GM19099 (cell line): ENCODE data around the gene VSIG4.

ENCODE experiments used
- POLR2A ChIP-seq: IDR thresholded peaks from 3 replicates; pipeline ENCODE4 v1.6.1; 2011; ENCODE audit warnings: low read depth; ENCODE audit not compliant: insufficient read length; ENCODE audit errors: extremely low read depth

Gene VSIG4

GRCh38 chrX:66004928-66005829, 34.7 kb downstream of the VSIG4 start:
- no peak for TF ChIP-seq POLR2A

DNA sequence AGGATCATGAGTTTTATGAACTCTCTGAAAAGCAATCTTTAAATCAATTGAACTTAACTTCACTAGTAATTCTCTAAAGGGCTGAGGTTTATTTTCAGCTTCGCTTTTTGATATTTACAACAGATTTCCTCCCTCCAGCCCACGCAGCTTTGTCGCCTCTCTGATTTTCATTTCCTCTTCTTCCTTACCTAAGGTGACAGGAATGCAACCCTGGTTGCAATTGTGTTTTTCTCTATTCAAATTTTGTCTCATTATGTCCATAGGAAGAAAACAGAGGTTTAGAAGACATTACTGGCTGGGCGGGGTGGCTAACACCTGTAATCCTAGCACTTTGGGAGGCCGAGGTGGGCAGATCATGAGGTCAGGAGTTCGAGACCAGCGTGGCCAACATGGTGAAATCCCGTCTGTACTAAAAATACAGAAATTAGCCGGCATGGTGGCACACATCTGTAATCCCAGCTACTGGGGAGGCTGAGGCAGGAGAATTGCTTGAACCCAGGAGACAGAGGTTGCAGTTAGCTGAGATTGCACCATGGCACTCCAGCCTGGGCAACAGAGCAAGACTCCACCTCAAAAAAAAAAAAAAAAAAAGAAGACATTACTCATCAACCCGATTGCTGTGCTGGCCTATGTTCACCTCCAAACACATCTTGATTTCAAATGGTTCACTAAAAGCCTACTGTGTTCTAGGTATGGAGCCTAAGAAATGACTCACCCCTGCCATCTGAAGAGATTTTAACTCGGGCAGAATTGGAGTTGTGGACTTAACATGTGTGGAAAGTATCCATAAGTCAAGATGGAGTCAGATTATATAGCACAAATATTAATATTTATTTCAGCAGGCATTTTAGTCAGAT, 36.8 kb downstream of the VSIG4 start:
- no peak for TF ChIP-seq POLR2A

- no peak for TF ChIP-seq POLR2A
Measured at GRCh38 chrX:66001596-66001995, 38.3 kb downstream of the VSIG4 start.

- TF ChIP-seq POLR2A = no peak
Measured at GRCh38 chrX:66000628-66001272, 39.1 kb downstream of the VSIG4 start.

DNA sequence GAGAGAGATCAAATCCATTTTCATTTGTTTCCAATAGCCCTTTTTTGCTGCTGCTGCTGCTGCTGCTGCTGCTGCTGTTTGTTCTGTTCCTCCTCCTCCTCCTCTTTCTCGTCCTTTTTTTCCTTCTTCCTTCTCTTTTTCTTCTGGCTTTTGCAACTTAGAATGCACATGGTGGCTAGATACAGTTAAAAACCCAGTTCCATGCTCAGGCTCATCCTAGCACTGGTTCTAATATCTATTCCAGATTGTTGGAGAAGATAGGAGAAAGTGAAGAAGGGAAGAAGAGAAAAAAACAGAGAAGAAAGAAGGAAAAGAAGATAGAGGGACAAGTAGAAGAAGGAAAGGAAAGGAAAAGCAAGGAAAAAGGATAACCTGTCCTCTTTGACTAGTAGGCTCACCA, 39.7 kb downstream of the VSIG4 start:
- TF ChIP-seq POLR2A = no peak

DNA sequence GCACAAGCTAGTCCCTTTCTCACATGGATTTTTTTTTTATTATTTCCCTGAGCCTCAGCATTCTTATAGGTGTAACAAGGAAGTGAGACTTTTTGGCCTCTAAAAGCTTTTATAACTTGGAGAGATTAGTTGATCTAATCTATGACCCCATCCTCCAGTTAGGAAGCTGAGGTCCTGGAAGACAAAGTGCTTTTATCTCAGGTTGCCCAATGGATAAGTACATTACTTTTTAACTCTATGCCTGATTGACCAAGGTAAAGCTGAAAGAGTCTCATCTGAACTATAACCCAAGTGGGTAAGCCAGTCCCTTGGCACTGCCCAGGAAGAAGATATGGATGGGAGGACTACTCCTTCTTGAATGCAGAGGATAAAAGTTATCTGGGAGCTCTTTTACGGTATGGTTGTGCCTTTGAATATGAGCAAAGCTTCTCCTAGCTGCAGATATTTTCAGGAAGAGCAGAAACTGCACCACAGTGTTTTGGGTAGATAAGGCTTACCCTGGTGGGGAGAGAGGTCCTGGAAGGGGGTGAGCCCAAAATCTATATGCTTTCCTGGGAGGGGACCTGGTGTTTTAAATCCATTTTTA, 40.2 kb downstream of the VSIG4 start:
- no peak for TF ChIP-seq POLR2A

GRCh38 chrX:65999029-65999562, 40.8 kb downstream of the VSIG4 start:
- no peak for TF ChIP-seq POLR2A

- no peak for TF ChIP-seq POLR2A
Measured at GRCh38 chrX:65997978-65998717, 41.7 kb downstream of the VSIG4 start.

DNA sequence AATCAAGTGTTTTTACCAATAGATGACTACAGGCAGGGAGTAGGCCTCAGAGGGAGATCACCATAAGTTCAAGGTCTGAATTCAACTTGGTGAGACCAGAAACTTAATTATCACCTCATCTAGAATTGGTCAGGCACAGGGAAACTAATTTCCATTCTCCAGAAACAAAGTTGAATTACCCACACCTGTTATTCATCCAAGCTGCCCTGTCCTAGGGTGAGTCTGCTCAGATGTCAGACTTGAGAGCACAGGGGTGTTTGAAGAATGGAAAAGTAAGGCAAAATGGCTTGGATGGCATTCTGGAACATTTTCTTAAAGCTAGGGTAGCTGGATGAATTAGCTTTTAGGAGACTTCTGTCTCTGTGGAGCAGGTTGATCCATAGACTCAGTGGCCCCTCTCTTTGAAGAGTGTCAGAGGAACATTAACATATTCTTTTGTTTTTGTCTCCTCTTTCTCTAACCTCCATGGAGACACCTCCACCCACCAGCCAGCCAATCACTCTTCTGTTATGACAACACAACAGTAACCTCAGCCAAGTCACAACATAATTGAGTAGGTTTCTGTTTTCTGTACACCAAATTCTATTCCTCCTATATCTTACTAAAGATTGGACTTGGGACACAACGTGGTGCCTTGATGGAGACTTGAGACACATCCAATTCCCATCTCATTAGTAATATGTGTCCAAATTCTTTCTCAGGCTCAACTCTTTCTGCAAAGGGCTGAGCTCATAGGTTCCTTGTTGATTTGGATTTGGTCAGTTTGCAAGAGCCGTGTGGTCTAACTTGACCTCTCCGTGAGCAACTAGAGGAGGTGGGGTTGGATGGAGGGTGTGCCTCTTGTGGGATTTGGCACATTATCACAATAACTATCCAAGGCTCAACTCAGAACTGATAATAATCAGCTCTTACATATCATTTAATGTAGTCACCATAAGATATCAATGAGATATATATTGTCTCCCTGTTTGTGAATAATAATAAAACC, 45.1 kb downstream of the VSIG4 start:
- TF ChIP-seq POLR2A = no peak

GRCh38 chrX:65993915-65994460, 45.9 kb downstream of the VSIG4 start:
- no peak for TF ChIP-seq POLR2A

DNA sequence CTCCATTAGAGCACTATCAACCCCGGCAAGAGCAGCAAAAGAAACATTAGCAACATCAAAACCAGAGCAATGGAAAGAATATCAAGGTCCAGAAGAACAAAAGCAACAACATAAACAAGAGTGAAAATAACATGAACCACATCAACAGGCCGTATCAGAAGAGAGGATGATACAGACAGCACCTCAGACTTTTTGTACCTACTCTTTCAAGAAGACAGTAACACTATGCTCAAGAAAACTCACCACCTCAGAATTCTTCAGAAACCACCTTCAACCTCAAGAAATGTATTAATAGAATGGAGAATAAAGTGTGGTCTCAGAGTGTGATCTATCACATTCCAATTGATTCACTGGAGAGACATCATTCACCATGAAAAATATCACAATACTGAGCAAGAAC, 46.5 kb downstream of the VSIG4 start:
- TF ChIP-seq POLR2A = no peak

- TF ChIP-seq POLR2A = no peak
Measured at GRCh38 chrX:65990702-65991101, 49.2 kb downstream of the VSIG4 start.

GRCh38 chrX:65987811-65988210, 52.1 kb downstream of the VSIG4 start:
- no peak for TF ChIP-seq POLR2A
